HG03457 (cell line): ENCODE data around the gene ACP5.

Experiments used
- ATAC-seq: cut with Tn5 transposase; IDR thresholded peaks from one replicate; pipeline ENCODE4 v1.9.1; 2021; ENCODE audit warnings: moderate number of reproducible peaks; ENCODE audit not compliant: unreplicated experiment

The ACP5 gene

DNA sequence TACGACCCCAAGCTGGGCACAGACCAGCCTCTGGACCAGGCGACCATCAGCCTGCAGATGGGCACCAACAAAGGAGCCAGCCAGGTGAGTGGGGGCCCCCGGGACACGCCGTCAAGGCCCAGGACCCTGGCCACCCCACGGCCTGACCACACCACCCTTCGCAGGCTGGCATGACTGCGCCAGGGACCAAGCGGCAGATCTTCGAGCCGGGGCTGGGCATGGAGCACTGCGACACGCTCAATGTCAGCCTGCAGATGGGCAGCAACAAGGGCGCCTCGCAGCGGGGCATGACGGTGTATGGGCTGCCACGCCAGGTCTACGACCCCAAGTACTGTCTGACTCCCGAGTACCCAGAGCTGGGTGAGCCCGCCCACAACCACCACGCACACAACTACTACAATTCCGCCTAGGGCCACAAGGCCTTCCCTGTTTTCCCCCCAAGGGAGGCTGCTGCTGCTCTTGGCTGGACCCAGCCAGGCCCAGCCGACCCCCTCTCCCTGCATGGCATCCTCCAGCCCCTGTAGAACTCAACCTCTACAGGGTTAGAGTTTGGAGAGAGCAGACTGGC is 28.0 kb downstream of the ACP5 start:
- no peak for ATAC-seq

DNA sequence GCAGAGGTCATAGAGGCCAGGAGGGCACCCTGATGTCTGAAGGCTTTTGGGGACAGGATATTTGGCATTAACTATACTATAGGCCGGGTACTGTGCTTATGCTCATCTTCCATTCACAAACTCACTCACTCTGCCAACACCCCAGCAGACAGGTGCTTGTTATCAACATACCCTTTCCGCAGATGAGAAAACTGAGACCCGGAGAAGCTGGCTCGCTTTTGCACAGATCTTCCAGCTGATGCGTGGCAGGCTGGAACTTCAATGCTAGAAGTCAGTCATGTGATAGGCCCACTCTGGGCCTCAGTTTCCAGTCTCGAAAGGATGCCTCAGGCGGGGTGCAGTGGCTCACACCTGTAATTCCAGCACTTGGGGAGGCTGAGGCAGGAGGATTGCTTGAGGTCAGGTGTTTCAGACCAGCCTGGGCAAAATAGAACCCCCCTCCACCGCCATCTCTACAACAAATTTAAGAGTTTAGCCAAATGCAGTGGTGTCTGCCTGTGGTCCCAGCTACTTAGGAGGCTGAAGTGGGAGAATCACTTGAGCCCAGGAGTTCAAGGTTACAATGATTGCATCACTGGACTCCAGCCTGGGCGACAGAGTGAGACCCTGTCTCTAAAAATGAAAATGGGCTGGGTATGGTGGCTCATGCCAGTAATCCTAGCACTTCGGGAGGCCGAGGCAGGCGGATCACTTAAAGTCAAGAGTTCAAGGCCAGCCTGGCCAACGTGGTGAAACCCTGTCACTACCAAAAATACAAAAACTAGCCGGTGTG is 29.3 kb downstream of the ACP5 start:
- ATAC-seq: no peak

DNA sequence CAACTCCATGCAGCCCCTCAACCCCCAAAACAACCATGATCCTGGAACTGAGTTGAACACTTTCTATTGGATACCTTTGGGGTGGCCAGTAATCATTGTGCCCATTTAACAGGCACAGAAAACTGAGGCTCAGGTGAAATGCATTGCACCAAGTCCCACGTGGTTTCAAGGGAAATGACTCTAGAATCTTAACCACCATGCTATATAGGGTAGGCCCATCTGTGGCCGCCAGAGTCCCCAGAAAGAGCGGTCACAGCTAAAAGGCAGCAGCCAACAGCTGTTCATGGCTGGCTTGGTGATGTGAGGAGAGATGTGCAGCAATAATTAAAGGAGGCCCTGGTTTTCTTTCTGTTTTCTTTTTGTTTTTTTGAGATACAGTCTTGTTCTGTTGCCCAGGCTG is 36.2 kb downstream of the ACP5 start:
- ATAC-seq: no peak

DNA sequence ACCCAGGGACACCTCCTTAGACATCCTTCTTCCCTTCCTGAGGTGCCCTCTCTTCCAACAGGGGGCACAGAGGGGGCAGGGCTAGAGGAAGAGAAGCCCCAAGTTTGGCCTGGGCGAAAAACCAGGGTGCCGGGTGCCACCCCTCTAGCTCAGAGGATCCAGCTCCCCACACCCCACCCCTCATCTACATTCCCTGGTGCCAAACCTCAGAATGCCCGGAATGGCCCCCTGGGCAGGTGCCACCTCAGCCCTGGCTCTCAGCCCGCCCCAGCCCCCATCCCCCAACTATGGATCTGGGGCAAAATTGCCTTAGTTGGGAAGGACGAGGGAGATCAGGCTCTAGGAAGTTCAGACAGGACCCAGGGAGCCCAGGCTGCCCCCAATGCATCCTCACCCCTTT is 36.8 kb downstream of the ACP5 start:
- ATAC-seq: no peak

DNA sequence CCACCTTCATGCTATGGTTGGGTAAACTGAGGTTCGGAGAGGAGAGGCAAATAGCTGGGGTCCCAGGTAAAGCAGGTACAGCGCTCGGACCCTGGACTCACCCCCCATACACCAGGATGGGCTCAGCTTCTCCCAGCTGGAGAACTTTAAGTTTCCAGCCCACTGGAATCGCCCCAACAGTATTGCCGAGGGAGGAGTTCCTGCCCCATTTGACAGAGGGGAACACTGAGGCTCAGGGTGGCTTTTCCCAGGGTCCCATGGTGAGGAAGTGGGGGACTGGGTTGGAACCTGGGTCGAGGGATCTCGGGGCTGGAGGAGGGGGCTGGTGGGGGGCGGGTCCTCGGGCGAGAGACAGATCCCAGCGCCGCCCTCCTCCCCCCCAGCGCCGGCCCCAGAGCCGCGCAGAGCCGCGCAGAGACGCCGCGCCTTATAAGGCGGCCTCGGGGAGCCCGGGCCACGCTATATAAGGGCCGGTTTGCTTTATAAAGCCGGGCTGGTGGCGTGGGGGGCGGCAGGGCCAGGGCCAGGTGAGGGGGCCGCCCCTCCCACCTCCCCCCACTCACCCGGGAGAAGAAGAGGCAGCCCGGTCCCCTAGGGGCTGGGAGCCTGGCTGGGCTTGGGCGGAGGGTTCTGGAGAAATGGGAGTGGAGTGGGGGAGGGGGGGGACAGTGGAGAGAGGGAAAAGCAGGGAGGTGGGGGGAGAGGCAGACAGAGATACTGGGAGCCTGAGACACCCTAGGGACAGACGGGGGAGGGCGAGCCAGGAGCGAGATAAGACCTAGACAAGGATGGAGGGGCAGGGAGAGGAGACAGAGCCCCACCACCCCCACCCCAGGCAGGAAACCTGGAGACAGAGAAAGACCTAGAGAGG is 37.7 kb downstream of the ACP5 start:
- ATAC-seq: no peak

DNA sequence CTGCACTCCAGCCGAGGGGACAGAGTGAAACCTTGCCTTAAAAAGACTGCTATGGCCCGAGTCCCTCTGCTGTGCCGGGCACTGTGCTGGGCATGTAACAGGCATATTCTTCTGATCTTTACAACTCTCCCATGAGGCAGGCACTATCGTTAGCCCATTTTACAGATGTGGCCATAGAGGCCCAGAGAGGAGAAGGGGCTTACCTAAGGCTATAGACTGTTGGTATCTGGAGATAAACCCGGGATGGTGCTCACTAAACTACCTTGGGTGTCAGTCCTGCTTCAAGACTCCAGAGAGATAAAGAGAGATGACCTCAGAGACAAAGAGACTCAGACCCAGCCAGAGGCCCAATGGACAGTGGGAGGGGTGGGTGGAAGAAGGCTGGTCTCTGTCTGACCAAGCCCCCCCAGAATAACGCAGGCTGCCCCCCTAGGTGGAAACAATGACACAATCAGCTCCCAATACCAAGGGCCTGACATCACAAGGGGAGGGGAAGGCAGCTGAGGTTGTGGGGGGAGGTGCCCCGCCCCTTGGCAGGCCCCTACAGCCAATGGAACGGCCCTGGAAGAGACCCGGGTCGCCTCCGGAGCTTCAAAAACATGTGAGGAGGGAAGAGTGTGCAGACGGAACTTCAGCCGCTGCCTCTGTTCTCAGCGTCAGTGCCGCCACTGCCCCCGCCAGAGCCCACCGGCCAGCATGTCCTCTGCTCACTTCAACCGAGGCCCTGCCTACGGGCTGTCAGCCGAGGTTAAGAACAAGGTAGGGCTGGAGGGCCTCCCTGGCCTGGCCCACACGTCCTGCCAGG is 39.0 kb downstream of the ACP5 start, which contains the start of gene CNN1:
CNN1 (plus strand) TSS at position 620 of the 805 bp plus-strand sequence; CDS start at position 697, 77 bp downstream.
- no peak for ATAC-seq

DNA sequence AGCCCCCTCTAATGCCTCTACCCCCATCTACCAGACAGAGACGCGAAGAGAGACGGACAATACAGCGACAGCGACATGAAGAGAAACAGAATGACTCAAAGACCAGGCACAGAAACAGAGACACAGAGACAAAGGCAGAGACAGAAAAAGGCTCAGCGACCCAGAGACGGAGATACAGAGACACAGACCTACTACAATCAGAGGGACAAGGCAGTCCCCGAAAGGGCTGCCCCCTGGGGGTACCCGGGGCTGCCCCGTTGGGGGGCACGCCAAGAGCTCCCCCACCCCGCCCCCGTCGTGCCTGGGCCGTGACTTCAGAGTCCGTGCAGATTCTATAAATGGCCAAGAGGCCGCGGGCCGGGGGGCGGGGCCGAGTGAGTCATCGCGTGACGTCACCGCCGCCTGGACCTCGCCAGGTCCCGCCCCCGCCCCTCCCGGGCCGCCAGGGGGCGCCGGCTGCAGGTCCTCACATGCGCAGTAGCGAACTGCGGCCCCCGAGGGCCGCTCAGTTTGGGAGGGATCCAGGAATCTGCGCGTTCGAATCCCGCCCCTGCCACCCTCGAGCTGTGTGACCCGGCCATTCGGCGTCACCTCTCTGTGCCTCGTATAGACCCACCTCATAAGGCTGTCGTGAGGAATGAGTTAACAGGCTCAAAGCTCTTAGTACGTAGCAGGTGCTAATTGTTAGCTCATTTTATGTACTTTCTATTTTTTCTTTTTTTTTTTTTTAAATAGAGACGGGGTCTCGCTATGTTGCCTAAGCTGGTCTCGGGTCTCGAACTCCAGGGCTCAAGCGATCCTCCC is 41.5 kb downstream of the ACP5 start:
- ATAC-seq: no peak

DNA sequence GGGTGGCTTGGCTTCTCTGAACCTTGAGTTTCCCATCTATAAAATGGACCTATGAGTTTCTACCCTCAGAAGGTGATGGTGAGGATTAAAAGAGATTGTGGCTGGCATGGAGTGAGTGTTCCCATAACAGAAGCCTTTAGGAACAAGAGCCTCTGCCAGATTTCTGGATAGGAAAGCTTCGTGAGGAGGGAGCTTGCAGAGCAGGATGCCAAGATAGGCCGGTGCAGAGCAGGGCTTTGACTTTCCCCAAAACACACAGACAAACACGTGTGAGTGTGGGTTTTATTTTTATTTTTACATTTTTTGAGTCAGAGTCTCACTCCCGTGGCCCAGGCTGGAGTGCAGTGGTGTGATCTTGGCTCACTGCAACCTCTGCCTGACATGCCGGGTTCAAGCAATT is 42.5 kb downstream of the ACP5 start:
- ATAC-seq: no peak

DNA sequence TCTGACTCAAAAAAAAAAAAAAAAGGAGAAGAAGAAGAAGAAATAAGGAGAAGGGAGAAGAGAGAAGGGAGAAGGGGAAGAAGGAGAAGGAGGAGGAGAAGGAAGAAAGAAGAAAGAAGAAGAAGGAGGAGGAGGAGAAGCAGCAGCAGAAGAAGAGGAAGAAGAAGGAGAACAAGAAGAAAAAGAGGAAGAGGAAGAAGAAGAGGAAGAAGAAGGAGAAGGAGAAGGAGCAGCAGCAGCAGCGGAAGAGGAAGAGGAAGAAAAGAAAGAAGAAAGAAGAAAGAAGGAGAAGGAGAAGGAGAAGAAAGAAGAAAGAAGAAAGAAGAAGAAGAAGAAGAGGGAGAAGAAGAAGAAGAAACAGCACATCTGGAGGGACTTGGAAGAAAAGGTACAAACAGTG is 42.9 kb downstream of the ACP5 start:
- ATAC-seq: no peak

DNA sequence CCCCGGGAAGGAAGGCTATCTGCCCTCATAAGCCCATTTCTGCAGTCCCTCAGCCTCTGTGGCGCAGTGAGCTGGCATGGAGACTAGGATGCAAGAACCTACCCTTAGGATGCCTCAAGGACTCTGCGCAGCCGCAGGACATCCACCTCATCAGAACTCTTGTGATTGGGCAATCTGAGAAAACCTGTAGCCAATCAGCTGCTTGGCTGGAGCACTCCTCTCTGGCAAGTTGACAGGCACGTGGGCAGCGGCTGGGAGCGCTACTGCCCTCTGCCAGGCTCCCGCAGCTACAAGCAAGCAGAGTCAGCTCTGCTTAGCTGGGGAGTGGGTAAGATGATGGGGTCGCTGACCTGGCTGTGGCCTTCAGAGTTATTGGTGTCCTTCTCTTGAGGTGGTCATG is 47.0 kb downstream of the ACP5 start:
- no peak for ATAC-seq

DNA sequence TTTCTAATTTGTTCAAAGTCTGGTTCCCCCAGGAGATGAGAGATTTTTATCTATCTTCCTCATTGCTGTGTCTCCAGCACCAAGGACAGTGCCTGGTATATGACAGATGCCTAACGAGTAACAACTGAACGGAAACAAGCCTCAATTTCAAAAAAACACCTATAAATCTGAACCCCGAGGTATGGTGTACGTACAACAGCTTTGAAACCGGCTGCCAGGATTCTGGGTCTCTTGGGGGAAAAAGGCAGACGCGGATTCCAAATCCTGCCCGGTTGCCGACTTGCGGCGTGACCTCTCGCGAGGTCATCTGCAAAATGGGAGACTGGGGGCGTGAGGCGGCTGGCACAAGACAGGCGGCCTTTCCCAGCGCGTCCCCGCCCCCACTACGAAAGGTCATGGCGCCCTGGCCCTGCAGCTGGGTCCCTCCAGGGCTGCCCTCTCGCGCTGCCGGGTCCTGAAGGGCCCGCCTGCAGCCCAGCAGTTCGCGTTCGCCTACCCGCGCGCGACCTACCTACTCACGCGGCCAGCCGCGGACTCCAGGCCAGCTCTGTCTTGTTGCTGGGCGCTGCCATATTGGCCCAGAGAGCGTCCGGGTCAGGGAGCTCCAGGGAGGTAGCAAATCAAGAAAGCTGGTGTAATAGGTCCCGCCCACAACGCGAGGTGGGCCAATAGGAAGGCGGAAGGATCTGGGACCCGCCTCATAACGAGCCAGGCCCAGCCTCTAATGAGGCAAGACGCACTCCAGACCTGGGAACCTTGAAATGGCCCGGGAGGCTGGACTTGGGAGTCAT is 48.7 kb downstream of the ACP5 start, which contains the start of gene ECSIT:
ECSIT (minus strand) TSS at position 584 of the 791 bp plus-strand sequence. CDS start 9,964 bp downstream, outside the sequence.
- ATAC-seq: peak; percentile 83
